NCI-H774 (cell line): ENCODE results near the gene PRRC2B.
"Not testable (repeated sequence)": the region's sequence is repeated elsewhere in the genome, so short reads cannot be mapped to it uniquely, and the experiment has no call there.

ENCODE experiments used
- DNase-seq: peaks from one replicate; lab custom pipeline; 2025; lab: John Stamatoyannopoulos, UW

The PRRC2B gene

GRCh38 chr9:131487001-131487400, 93.1 kb downstream of the PRRC2B start:
- no peak for DNase-seq

- no peak for DNase-seq
These were observed 93.7 kb downstream of the PRRC2B start for GRCh38 chr9:131487621-131488031.

GRCh38 chr9:131490514-131490913, 96.6 kb downstream of the PRRC2B start:
- no peak for DNase-seq

- DNase-seq: no peak
These were observed 97.3 kb downstream of the PRRC2B start for GRCh38 chr9:131491001-131491710.

- no peak for DNase-seq
These were observed 98.2 kb downstream of the PRRC2B start for GRCh38 chr9:131492070-131492469.

GRCh38 chr9:131494296-131494870, 100.5 kb downstream of the PRRC2B start:
- DNase-seq: no peak

GRCh38 chr9:131495785-131496184, 101.9 kb downstream of the PRRC2B start:
- DNase-seq: no peak

- no peak for DNase-seq
These were observed 103.0 kb downstream of the PRRC2B start for GRCh38 chr9:131496844-131497405.

GRCh38 chr9:131499254-131499767, 105.4 kb downstream of the PRRC2B start:
- DNase-seq: no peak

- no peak for DNase-seq
These were observed 106.5 kb downstream of the PRRC2B start for GRCh38 chr9:131500377-131500776.

- DNase-seq: no peak
These were observed 107.2 kb downstream of the PRRC2B start for GRCh38 chr9:131500939-131501541.

GRCh38 chr9:131502781-131503625, 109.1 kb downstream of the PRRC2B start, which contains the start of gene POMT1:
POMT1 (plus strand) TSS chr9:131502918; CDS start chr9:131504219, 1,301 bp downstream.
- peak; percentile 95 for DNase-seq

- DNase-seq: no peak
These were observed 110.0 kb downstream of the PRRC2B start for GRCh38 chr9:131503626-131504465.

GRCh38 chr9:131505012-131505411, 111.1 kb downstream of the PRRC2B start:
- no peak for DNase-seq

- DNase-seq: no peak
These were observed 117.5 kb downstream of the PRRC2B start for GRCh38 chr9:131511416-131511815.

GRCh38 chr9:131511880-131512279, 118.0 kb downstream of the PRRC2B start:
- no peak for DNase-seq

- DNase-seq: no peak
These were observed 119.3 kb downstream of the PRRC2B start for GRCh38 chr9:131513177-131513576.

- not testable (repeated sequence) for DNase-seq
These were observed 121.7 kb downstream of the PRRC2B start for GRCh38 chr9:131515559-131516031.

GRCh38 chr9:131516100-131516499, 122.2 kb downstream of the PRRC2B start:
- DNase-seq: no peak

- no peak for DNase-seq
These were observed 123.0 kb downstream of the PRRC2B start for GRCh38 chr9:131516930-131517329.

- DNase-seq: no peak
These were observed 123.9 kb downstream of the PRRC2B start for GRCh38 chr9:131517761-131518190.
